ENCODE data around the gene GAK.

DNA sequence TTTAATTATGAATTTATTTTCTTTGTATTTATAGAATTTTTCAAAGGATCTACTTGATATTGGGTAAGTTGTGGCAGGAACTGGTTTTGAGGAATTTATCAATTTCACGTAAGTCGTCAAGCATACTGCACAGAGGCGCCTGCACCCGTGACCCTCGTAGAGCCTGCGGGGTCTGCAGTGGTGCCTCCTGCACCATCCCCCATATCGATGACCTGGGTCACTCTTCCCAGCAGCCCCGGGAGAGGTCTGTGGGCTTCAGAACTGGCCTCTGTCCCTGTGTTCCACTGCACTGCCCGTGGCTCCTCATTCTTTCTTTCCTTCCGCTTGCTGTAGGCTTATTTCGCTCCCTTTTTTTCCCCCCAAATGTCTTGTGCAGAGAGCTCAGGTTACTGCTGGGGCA, 74.7 kb downstream of the GAK start:
- TF ChIP-seq, protein P1, sequence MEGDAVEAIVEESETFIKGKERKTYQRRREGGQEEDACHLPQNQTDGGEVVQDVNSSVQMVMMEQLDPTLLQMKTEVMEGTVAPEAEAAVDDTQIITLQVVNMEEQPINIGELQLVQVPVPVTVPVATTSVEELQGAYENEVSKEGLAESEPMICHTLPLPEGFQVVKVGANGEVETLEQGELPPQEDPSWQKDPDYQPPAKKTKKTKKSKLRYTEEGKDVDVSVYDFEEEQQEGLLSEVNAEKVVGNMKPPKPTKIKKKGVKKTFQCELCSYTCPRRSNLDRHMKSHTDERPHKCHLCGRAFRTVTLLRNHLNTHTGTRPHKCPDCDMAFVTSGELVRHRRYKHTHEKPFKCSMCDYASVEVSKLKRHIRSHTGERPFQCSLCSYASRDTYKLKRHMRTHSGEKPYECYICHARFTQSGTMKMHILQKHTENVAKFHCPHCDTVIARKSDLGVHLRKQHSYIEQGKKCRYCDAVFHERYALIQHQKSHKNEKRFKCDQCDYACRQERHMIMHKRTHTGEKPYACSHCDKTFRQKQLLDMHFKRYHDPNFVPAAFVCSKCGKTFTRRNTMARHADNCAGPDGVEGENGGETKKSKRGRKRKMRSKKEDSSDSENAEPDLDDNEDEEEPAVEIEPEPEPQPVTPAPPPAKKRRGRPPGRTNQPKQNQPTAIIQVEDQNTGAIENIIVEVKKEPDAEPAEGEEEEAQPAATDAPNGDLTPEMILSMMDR (IDR thresholded peaks at IDR 0.05; ENCODE audit: insufficient read depth, low read depth, low read length) = no peak
- TF ChIP-seq EZH2 (IDR thresholded peaks at IDR 0.05; ENCODE audit: insufficient read depth, low read length) = no peak

Data from astrocyte (in vitro differentiated cells and primary cell).